Transverse colon (tissue), 4 donors: ENCODE data around the gene CR1L.

Experiments used
- CTCF ChIP-seq, 5 experiments: fragments of 200-600 bp in 3 of 5; fragments of 450-650 bp in 2 of 5; sonication (generic) in 3 of 5; IDR thresholded peaks; 1 replicate in 2 of 5; 2 replicates in 3 of 5; pipeline ENCODE4 v1.5.1; 2016 to 2017; ENCODE audit warnings: antibody characterized with exemption in 5 of 5, inconsistent platforms in 3 of 5, mild to moderate bottlenecking in 2 of 5, moderate library complexity in 1 of 5
- EP300 ChIP-seq: sonication (generic); formaldehyde crosslinking; IDR thresholded peaks from one replicate; pipeline ENCODE4 v1.6.1; 2017; ENCODE audit warnings: antibody characterized with exemption, low read depth
- POLR2A ChIP-seq: fragments of 450-650 bp; IDR thresholded peaks from one replicate; pipeline ENCODE4 v1.6.1; 2016; ENCODE audit warnings: antibody characterized with exemption, mild to moderate bottlenecking, moderate library complexity
- POLR2AphosphoS5 ChIP-seq, 3 donors: sonication (generic); formaldehyde crosslinking; IDR thresholded peaks; one replicate each; pipeline ENCODE4 v1.6.1; 2016; ENCODE audit warnings: antibody characterized with exemption in 3 of 3

DNA sequence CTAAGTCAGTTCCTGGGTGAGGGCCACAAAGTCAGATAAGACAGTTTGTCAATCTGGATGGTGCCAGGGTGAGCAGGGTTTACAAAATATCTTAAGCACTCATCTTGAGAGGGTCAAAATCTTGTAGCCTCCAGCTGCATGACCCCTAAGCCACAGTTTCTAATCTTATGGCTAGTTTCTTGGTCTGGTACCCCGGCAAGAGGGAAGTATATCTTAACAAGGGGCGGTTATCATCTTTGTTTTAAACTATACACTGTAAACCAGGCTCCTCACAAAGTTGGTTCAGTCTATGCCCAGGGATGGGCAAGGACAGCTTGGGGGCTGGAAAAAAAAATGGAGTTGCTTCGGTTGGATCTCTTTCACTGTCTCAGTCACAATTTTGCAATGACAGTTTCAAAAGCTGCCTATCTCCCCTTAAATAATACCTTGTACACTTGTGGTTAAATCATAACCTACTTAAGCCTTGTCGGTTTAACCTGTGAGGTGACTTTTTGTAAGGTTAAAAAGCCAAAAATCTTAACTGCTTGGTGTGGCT, 99.1 kb downstream of the CR1L start:
- TF ChIP-seq POLR2A, result no peak
- TF ChIP-seq EP300, result no peak
- TF ChIP-seq CTCF (IDR thresholded peaks at IDR 0.05), result no peak
- TF ChIP-seq POLR2AphosphoS5 (IDR thresholded peaks at IDR 0.05), result no peak
